PC-9 (cell line): ENCODE results near the gene MED13L.

ENCODE experiments used
- EZH2 ChIP-seq: fragments of 200-600 bp; sonication (generic); IDR thresholded peaks from 2 replicates; pipeline ENCODE4 v1.8.0; 2017; ENCODE audit warnings: antibody characterized with exemption, low read depth
- TF ChIP-seq, protein P1 (sequence below): fragments of 200-600 bp; sonication (generic); conservative IDR thresholded peaks from 2 replicates; pipeline ENCODE4 v1.6.1; 2017; ENCODE audit warnings: mixed run types, antibody characterized with exemption, mild to moderate bottlenecking, moderate library complexity

DNA sequence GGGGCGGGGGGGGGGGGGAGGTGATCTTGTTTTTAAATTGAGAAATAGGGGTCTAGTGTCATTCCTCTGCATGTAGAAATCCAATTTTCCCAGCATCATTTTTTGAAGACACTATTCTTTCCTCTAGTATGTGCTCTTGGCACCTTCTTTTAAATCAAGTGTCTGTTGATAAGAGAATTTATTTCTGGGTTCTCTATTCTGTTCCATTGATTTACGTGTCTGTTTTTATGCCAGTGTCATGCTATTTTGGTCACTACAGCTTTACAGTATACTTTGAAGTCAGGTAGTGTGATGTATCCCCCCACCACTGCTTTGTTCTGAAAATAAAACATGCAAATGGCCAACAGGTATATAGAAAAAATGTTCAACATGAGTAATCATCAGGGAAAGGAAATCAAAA lies 252.7 kb downstream of the MED13L start:
- TF ChIP-seq, protein P1, sequence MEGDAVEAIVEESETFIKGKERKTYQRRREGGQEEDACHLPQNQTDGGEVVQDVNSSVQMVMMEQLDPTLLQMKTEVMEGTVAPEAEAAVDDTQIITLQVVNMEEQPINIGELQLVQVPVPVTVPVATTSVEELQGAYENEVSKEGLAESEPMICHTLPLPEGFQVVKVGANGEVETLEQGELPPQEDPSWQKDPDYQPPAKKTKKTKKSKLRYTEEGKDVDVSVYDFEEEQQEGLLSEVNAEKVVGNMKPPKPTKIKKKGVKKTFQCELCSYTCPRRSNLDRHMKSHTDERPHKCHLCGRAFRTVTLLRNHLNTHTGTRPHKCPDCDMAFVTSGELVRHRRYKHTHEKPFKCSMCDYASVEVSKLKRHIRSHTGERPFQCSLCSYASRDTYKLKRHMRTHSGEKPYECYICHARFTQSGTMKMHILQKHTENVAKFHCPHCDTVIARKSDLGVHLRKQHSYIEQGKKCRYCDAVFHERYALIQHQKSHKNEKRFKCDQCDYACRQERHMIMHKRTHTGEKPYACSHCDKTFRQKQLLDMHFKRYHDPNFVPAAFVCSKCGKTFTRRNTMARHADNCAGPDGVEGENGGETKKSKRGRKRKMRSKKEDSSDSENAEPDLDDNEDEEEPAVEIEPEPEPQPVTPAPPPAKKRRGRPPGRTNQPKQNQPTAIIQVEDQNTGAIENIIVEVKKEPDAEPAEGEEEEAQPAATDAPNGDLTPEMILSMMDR = no peak
- no peak for TF ChIP-seq EZH2
